Lower leg skin (tissue), 4 donors: ENCODE data around the gene ARMS2. TPM values are rescaled to one million over a fixed set of nuclear protein-coding genes. Genes with fewer than 3 reads are reported as not detected.

Experiments used
- DNase-seq, 2 donors: peaks; one replicate each; pipeline ENCODE4 v3.0.0-alpha.2; 2019; ENCODE audit warnings: low spot score in 2 of 2
- H3K4me3 ChIP-seq: fragments of 200-600 bp; sonication (generic); 2 replicates; pipeline ENCODE4 v1.5.1; 2017; ENCODE audit warnings: mild to moderate bottlenecking, low read depth; ENCODE audit not compliant: poor library complexity, severe bottlenecking
- POLR2A ChIP-seq, 2 donors: fragments of 450-650 bp; IDR thresholded peaks; one replicate each; pipeline ENCODE4 v1.6.1; 2016 to 2017; ENCODE audit warnings: antibody characterized with exemption in 2 of 2, mild to moderate bottlenecking in 1 of 2, moderate library complexity in 1 of 2
- WGBS, 2 donors: methylation state at CpG; one replicate each; pipeline ENCODE4 v1.1.5; 2018; 5-methylcytosine and 5-hydroxymethylcytosine counted together
- intact Hi-C: fragments of 100-400 bp; cut with DNase I; formaldehyde crosslinking; loops from one replicate; pipeline ENCODE4 v1.15.0; 2023; ENCODE audit warnings: low total_unique reads
- total RNA-seq, 4 donors: library from RNA; depleted of rRNA; stranded (reverse); fragments of >200 nt; gene quantifications; one replicate each; pipeline ENCODE4 v1.1.0, GENCODE V29; 2016
- TF ChIP-seq, protein P1 (sequence below), 3 donors: fragments of 450-650 bp; IDR thresholded peaks; one replicate each; pipeline ENCODE4 v1.5.1; 2016; ENCODE audit warnings: antibody characterized with exemption in 3 of 3, mild to moderate bottlenecking in 3 of 3, moderate library complexity in 2 of 3

The ARMS2 gene
- total RNA-seq, 4 donors from 2014 or later: not detected

GRCh38 chr10:122424059-122424458 lies 30.4 kb upstream of the ARMS2 start:
- intact Hi-C loops: loop anchor here (10.0 kb wide), 1 partner anchor 141 kb away; the partner anchor contains the start of gene DMBT1
- no peak overlapping the region for H3K4me3 ChIP-seq
- TF ChIP-seq, protein P1, sequence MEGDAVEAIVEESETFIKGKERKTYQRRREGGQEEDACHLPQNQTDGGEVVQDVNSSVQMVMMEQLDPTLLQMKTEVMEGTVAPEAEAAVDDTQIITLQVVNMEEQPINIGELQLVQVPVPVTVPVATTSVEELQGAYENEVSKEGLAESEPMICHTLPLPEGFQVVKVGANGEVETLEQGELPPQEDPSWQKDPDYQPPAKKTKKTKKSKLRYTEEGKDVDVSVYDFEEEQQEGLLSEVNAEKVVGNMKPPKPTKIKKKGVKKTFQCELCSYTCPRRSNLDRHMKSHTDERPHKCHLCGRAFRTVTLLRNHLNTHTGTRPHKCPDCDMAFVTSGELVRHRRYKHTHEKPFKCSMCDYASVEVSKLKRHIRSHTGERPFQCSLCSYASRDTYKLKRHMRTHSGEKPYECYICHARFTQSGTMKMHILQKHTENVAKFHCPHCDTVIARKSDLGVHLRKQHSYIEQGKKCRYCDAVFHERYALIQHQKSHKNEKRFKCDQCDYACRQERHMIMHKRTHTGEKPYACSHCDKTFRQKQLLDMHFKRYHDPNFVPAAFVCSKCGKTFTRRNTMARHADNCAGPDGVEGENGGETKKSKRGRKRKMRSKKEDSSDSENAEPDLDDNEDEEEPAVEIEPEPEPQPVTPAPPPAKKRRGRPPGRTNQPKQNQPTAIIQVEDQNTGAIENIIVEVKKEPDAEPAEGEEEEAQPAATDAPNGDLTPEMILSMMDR (IDR thresholded peaks at IDR 0.05): no peak
- TF ChIP-seq POLR2A (IDR thresholded peaks at IDR 0.05): no peak
- no peak for DNase-seq
- WGBS, 2 donors: 90 to 94% methylated on average over 2 of the region's 2 CpGs

GRCh38 chr10:122426829-122427228 lies 27.6 kb upstream of the ARMS2 start:
- 89 to 95% methylated on average over 6 of the region's 6 CpGs for WGBS, 2 donors
- H3K4me3 ChIP-seq: no peak overlapping the region
- TF ChIP-seq POLR2A (IDR thresholded peaks at IDR 0.05): no peak
- TF ChIP-seq, protein P1 (IDR thresholded peaks at IDR 0.05): no peak
- no peak for DNase-seq
- intact Hi-C loops: loop anchor here (10.0 kb wide), 1 partner anchor 138 kb away; the partner anchor contains the start of gene DMBT1

DNA sequence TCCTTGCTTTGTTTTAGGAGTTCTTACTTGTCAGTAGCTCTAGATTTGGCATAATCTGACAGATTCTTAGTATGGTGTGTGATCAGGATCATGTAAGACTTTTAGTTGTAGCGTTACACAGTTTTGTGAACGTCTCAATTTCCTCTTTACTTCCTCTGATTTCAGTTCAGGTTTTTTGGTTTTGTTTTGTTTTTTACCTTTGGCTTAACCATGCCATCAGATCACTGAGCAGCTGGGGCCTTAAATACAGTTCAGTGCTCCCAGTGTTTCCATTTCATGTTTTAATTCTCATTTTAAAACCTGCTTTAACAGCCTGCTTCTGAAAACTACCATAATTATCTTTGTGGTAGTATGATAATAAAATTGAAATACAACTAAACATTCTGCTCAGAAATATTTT lies 27.2 kb upstream of the ARMS2 start:
- 73 to 77% methylated on average over 2 of the region's 2 CpGs for WGBS, 2 donors
- H3K4me3 ChIP-seq: no peak overlapping the region
- no peak for DNase-seq
- intact Hi-C loops: loop anchor here (10.0 kb wide), 1 partner anchor 138 kb away; the partner anchor contains the start of gene DMBT1
- TF ChIP-seq, protein P1 (IDR thresholded peaks at IDR 0.05): no peak
- no peak for TF ChIP-seq POLR2A (IDR thresholded peaks at IDR 0.05)

- 31 to 34% methylated on average over 3 of the region's 3 CpGs for WGBS, 2 donors
- intact Hi-C loops: loop anchor here (5.0 kb wide), 1 partner anchor 138 kb away; no protein-coding TSS in a partner anchor
- no peak for DNase-seq
- no peak overlapping the region for H3K4me3 ChIP-seq
- TF ChIP-seq, protein P1 (IDR thresholded peaks at IDR 0.05): no peak
- TF ChIP-seq POLR2A (IDR thresholded peaks at IDR 0.05): no peak
Measured at GRCh38 chr10:122435212-122435827, 19.1 kb upstream of the ARMS2 start.

- intact Hi-C loops: no loop called here
- 75 to 83% methylated on average over 7 of the region's 7 CpGs for WGBS, 2 donors
- TF ChIP-seq, protein P1 (IDR thresholded peaks at IDR 0.05): no peak
- no peak for TF ChIP-seq POLR2A (IDR thresholded peaks at IDR 0.05)
- H3K4me3 ChIP-seq: no peak overlapping the region
- no peak for DNase-seq
Measured at GRCh38 chr10:122441961-122442360, 12.5 kb upstream of the ARMS2 start.

- no peak overlapping the region for H3K4me3 ChIP-seq
- DNase-seq: no peak
- intact Hi-C loops: no loop called here
- TF ChIP-seq, protein P1 (IDR thresholded peaks at IDR 0.05): no peak
- no peak for TF ChIP-seq POLR2A (IDR thresholded peaks at IDR 0.05)
- 82 to 98% methylated on average over 1 of the region's 1 CpG for WGBS, 2 donors
Measured at GRCh38 chr10:122445469-122445868, 9.0 kb upstream of the ARMS2 start.
